Type B pancreatic cell (in vitro differentiated cells): ENCODE measurements around the gene SPART. TPM values are rescaled to one million over a fixed set of nuclear protein-coding genes. Genes with fewer than 3 reads are reported as not detected.
"Not testable (repeated sequence)": the region's sequence is repeated elsewhere in the genome, so short reads cannot be mapped to it uniquely, and the experiment has no call there.

Source experiments
- DNase-seq: peaks from one replicate; pipeline ENCODE4 v3.0.0; 2021; ENCODE audit warnings: mixed read lengths; ENCODE audit not compliant: unreplicated experiment; ENCODE audit errors: extremely low spot score
- H3K27ac Mint-ChIP-seq: 2 replicates; pipeline ENCODE4 v1.8.0; 2021; ENCODE audit warnings: mild to moderate bottlenecking, mixed read lengths
- H3K27me3 Mint-ChIP-seq: 2 replicates; pipeline ENCODE4 v1.8.0; 2021; ENCODE audit warnings: mixed read lengths
- H3K36me3 Mint-ChIP-seq: 2 replicates; pipeline ENCODE4 v1.8.0; 2021; ENCODE audit warnings: mixed read lengths
- H3K4me1 Mint-ChIP-seq: one replicate; pipeline ENCODE4 v1.8.0; 2021; ENCODE audit warnings: mixed read lengths; ENCODE audit not compliant: unreplicated experiment
- H3K4me3 Mint-ChIP-seq: 2 replicates; pipeline ENCODE4 v1.8.0; 2021; ENCODE audit warnings: mild to moderate bottlenecking, mixed read lengths
- H3K9me3 Mint-ChIP-seq: 2 replicates; pipeline ENCODE4 v1.8.0; 2021; ENCODE audit warnings: mixed read lengths
- total RNA-seq: library from RNA; stranded (reverse); gene quantifications from 2 replicates; pipeline ENCODE4 v1.2.1, GENCODE V29; 2021; ENCODE audit warnings: low replicate concordance
- TF ChIP-seq, protein P1 (sequence below): fragments of 200-600 bp; sonication (generic); conservative IDR thresholded peaks from 2 replicates; pipeline ENCODE4 v1.5.0; 2021; ENCODE audit warnings: antibody characterized with exemption, mild to moderate bottlenecking

Gene SPART
- total RNA-seq, 1 donor from 2014 or later, result 67.6 TPM

DNA sequence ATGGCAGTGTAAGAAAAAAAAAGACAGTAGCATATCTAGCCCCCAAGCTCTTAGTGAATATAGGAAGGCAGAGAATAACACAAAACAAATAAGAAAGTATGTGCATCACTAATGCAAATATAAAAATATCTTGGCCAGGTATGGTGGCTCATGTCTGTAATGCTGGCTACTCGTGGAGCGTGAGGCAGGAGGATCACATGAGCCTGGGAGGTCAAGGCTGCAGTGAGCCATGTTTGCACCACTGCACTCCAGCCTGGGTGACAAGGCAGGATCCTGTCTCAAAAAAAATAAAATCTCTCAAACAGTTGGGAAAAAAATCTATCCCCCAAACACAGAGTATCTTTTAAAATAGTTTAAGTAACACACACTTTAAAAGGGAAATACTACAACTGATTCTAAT is 17.4 kb downstream of the SPART start:
- H3K4me3 Mint-ChIP-seq, result no peak overlapping the region
- no peaks in the 10 kb centered on the region for H3K27me3 Mint-ChIP-seq
- no peaks in the 10 kb centered on the region for H3K9me3 Mint-ChIP-seq
- no peak overlapping the region for H3K27ac Mint-ChIP-seq
- H3K4me1 Mint-ChIP-seq, result peaks cover 9% of the 10 kb centered on the region
- peaks cover 37% of the 10 kb centered on the region for H3K36me3 Mint-ChIP-seq
- TF ChIP-seq, protein P1, sequence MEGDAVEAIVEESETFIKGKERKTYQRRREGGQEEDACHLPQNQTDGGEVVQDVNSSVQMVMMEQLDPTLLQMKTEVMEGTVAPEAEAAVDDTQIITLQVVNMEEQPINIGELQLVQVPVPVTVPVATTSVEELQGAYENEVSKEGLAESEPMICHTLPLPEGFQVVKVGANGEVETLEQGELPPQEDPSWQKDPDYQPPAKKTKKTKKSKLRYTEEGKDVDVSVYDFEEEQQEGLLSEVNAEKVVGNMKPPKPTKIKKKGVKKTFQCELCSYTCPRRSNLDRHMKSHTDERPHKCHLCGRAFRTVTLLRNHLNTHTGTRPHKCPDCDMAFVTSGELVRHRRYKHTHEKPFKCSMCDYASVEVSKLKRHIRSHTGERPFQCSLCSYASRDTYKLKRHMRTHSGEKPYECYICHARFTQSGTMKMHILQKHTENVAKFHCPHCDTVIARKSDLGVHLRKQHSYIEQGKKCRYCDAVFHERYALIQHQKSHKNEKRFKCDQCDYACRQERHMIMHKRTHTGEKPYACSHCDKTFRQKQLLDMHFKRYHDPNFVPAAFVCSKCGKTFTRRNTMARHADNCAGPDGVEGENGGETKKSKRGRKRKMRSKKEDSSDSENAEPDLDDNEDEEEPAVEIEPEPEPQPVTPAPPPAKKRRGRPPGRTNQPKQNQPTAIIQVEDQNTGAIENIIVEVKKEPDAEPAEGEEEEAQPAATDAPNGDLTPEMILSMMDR, result no peak
- no peak for DNase-seq

DNA sequence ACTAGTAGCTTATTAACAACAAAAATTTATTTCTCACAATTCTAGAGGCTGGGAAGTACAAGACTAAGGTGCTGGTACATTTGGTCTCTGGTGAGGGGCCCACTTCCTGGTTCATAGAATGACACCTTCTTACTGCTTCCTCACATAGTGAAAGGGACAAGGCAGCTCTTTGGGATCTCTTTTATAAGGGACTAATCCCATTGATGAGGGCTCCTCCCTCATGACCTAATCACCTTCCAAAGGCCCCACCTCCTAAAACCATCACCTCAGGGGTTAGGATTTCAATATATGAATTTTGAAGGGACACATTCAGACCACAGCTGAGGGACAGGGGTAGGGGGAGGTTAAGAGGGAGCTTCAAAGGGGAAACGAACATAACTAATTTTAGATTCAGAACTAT is 20.3 kb downstream of the SPART start:
- H3K4me1 Mint-ChIP-seq, result no peaks in the 10 kb centered on the region
- no peak overlapping the region for H3K4me3 Mint-ChIP-seq
- H3K36me3 Mint-ChIP-seq, result peaks cover 46% of the 10 kb centered on the region
- no peak overlapping the region for H3K27ac Mint-ChIP-seq
- TF ChIP-seq, protein P1, result no peak
- no peaks in the 10 kb centered on the region for H3K27me3 Mint-ChIP-seq
- no peaks in the 10 kb centered on the region for H3K9me3 Mint-ChIP-seq
- no peak for DNase-seq

DNA sequence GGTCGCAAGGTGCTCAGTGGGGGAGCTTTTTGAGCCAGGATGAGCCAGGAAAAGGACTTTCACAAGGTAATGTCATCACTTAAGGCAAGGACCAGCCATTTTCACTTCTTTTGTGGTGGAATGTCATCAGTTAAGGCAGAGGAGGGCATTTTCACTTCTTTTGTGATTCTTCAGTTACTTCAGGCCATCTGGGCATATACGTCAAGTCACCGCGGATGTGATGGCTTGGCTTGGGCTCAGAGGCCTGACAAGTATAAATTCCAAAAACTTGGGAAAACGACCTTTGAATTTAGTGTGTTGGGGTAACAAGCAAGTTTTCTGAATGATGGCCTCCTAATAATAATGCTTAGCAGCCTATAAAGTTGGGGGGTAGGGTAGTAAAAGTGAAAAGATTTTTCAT is 21.3 kb downstream of the SPART start:
- DNase-seq, H3K9me3 Mint-ChIP-seq, H3K4me1 Mint-ChIP-seq, H3K4me3 Mint-ChIP-seq, H3K27ac Mint-ChIP-seq, H3K27me3 Mint-ChIP-seq: not testable (repeated sequence)
- H3K36me3 Mint-ChIP-seq, result peaks cover 47% of the 10 kb centered on the region

DNA sequence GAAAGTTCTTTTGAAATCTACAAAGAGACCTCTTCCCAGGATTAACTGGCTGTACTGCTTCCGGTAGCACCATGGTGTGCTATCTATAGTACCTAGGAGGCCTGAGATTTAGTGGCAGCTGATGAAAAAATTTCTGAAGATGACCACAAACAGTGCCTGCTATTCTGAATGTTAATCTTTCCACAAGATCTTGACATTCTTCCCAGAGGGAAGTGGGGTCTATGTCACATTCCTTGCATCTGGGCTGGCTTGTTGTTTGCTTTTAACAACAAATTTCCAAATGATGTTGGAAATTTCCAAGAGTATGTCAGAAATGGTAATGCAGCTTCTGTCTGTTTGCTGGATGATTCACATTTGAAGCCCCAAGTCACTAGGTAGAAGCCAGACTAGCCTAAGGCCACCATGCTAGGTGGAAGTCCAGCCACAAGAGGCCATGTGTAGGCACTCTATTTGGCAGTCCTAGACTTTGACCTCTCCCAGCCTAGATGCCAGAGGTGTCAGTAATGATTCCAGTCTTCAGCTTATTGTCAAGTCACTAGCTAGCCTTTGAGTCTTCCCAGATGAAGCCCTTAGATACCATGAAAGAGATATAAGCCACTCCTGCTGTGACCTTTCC is 22.1 kb downstream of the SPART start:
- Mint-ChIP-seq H3K4me1 (no peaks in the 10 kb centered on the region), H3K36me3 (peaks cover 54% of the 10 kb centered on the region), H3K27me3 (no peaks in the 10 kb centered on the region), H3K27ac (no peak overlapping the region), H3K9me3 (no peaks in the 10 kb centered on the region), H3K4me3 (no peak overlapping the region)
- TF ChIP-seq, protein P1, result no peak
- DNase-seq, result no peak

DNA sequence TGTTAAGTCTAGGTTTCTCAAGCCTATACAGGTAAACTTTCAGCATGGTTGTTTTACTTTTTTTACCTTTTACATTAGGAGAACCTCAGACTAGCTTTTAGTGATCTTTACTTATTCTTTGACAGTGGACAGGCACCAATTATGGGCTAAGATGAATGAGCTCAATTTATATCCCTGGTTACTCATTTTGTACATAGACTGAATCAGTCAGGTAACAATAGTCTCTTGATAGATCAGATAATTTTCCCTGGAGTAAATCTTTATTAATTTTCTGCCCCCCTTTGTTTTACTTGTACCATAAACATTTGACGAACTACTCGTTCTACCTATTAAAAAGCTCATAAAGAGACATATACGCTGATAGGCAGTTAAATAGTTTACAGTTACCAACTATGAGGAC is 22.8 kb downstream of the SPART start:
- TF ChIP-seq, protein P1, result no peak
- Mint-ChIP-seq H3K4me1 (no peaks in the 10 kb centered on the region), H3K36me3 (peaks cover 49% of the 10 kb centered on the region), H3K9me3 (no peaks in the 10 kb centered on the region), H3K27ac (no peak overlapping the region), H3K4me3 (no peak overlapping the region), H3K27me3 (no peaks in the 10 kb centered on the region)
- DNase-seq, result no peak

DNA sequence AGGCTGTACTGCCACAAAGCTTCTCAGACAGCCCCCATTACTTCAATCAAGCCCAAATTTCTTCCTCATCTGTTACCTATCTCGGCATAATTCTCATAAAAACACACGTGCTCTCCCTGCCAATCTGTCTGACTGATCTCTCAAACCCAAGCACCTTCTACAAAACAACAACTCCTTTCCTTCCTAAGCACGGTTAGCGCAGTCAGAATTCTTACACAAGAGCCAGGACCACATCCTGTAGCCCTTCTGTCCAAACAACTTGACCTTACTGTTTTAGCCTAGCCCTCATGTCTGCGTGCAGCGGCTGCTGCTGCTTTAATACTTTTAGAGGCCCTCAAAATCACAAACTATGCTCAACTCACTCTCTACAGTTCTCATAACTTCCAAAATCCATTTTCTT is 26.4 kb downstream of the SPART start:
- not testable (repeated sequence) for H3K27ac Mint-ChIP-seq, H3K27me3 Mint-ChIP-seq, H3K4me1 Mint-ChIP-seq

More for the DNA sequence above, 26.4 kb downstream of the SPART start:
- H3K36me3 Mint-ChIP-seq, result peaks cover 55% of the 10 kb centered on the region
- not testable (repeated sequence) for H3K9me3 Mint-ChIP-seq, H3K4me3 Mint-ChIP-seq, DNase-seq
